Measurements from ENCODE around the gene CNGB1. TPM values are rescaled to one million over a fixed set of nuclear protein-coding genes. Genes with fewer than 3 reads are reported as not detected.

The CNGB1 gene
- total RNA-seq, 1 experiment from 2014 or later: not detected

GRCh38 chr16:57908409-57908987 is 62.4 kb downstream of the CNGB1 start:
- Mint-ChIP-seq H3K4me3 (no peak overlapping the region), H3K9me3 (no peaks in the 10 kb centered on the region), H3K27me3 (ENCODE audit: low read depth) (no peaks in the 10 kb centered on the region; the same call in 1 of the 2 replicates), H3K36me3 (no peaks in the 10 kb centered on the region), H3K4me1 (peaks cover 21% of the 10 kb centered on the region), H3K27ac (no peak overlapping the region)
- peak; percentile 17 for ATAC-seq
- CTCF ChIA-PET: interaction anchor here (0.6 to 6.3 kb wide), 6 partner anchors 37 to 133 kb away, joined by 3 to 56 read pairs (median 4); partner anchors contain the start of genes USB1 and ZNF319
- TF ChIP-seq ZBTB43 (CRISPR knock-in tag; IDR thresholded peaks at IDR 0.05) (no peak), NR3C1 (CRISPR knock-in tag; conservative IDR thresholded peaks at IDR 0.05; ENCODE audit: low read depth) (no peak), ZNF396 (CRISPR knock-in tag; IDR thresholded peaks at IDR 0.05; ENCODE audit: borderline replicate concordance) (no peak), IRF2 (CRISPR knock-in tag; IDR thresholded peaks at IDR 0.05; ENCODE audit: borderline replicate concordance, low read depth) (no peak), ETV6 (CRISPR knock-in tag; IDR thresholded peaks at IDR 0.05) (no peak), ZNF423 (CRISPR knock-in tag; IDR thresholded peaks at IDR 0.05) (no peak), ZMAT4 (CRISPR knock-in tag; IDR thresholded peaks at IDR 0.05) (no peak), USF1 (CRISPR knock-in tag; IDR thresholded peaks at IDR 0.05) (no peak), ATF1 (CRISPR knock-in tag; IDR thresholded peaks at IDR 0.05) (no peak), FOXK1 (CRISPR knock-in tag; IDR thresholded peaks at IDR 0.05) (no peak), ESRRA (CRISPR knock-in tag; IDR thresholded peaks at IDR 0.05; ENCODE audit: borderline replicate concordance) (no peak), ATF3 (CRISPR knock-in tag; conservative IDR thresholded peaks at IDR 0.05) (no peak), NFE2L1 (CRISPR knock-in tag; IDR thresholded peaks at IDR 0.05) (no peak), TEAD4 (CRISPR knock-in tag; IDR thresholded peaks at IDR 0.05) (no peak)
- TF ChIP-seq, protein P1, sequence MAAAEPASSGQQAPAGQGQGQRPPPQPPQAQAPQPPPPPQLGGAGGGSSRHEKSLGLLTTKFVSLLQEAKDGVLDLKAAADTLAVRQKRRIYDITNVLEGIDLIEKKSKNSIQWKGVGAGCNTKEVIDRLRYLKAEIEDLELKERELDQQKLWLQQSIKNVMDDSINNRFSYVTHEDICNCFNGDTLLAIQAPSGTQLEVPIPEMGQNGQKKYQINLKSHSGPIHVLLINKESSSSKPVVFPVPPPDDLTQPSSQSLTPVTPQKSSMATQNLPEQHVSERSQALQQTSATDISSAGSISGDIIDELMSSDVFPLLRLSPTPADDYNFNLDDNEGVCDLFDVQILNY (CRISPR knock-in tag; IDR thresholded peaks at IDR 0.05): no peak
- TF ChIP-seq, protein P2, sequence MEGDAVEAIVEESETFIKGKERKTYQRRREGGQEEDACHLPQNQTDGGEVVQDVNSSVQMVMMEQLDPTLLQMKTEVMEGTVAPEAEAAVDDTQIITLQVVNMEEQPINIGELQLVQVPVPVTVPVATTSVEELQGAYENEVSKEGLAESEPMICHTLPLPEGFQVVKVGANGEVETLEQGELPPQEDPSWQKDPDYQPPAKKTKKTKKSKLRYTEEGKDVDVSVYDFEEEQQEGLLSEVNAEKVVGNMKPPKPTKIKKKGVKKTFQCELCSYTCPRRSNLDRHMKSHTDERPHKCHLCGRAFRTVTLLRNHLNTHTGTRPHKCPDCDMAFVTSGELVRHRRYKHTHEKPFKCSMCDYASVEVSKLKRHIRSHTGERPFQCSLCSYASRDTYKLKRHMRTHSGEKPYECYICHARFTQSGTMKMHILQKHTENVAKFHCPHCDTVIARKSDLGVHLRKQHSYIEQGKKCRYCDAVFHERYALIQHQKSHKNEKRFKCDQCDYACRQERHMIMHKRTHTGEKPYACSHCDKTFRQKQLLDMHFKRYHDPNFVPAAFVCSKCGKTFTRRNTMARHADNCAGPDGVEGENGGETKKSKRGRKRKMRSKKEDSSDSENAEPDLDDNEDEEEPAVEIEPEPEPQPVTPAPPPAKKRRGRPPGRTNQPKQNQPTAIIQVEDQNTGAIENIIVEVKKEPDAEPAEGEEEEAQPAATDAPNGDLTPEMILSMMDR (IDR thresholded peaks at IDR 0.05): no peak
- POLR2A ChIA-PET: no interaction called here
- DNase-seq (ENCODE audit: low spot score): no peak

DNA sequence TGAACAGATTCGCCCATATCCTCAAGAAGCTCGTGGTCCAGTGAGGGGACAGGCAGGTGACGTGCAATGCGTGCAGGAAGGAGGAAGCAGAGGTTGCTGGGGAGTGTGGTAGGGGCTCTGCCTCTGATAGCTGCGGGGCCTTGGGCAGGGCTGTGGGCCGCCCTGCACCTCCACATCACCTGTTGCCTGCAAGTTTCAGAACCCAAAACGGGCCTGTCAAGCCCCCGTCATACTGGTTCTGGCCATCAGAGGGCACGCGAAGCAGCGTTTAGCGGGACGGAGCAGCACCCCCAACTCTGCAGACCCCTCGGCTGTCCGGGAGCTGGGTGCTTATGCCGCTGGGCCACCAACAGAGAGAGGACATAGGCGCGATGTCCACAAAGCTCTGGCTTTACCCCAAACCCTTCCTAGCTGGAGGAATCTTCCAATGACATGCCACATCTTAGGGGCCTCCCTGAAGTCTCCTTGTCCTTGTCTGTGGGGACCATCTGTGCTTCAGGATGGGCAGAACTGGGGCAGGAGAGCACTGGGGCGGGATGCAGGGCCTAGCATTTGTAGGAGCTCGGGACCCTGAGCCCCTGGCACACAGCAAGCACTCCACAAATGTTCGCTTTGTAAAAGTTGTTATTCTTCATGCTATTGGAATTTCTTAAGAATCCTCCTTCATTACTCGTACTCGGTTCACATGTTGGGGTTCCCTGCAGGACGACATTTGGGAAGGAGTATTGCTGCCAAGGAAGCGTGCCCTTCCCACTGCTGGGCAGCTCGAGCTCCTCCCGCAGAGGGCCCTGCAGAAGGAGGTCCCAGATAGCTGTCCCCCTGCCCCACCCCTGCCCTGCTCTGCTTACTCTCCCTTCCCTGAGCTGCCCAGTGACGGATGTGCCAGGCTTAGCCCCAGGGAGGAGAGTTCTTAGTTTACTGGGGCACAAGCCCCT is 64.3 kb downstream of the CNGB1 start:
- POLR2A ChIA-PET: interaction anchor here (1.2 kb wide), 1 partner anchor 100 kb away, joined by 3 read pairs; no protein-coding TSS in a partner anchor
- Mint-ChIP-seq H3K27me3 (ENCODE audit: low read depth) (no peaks in the 10 kb centered on the region), H3K4me3 (no peak overlapping the region), H3K27ac (no peak overlapping the region), H3K9me3 (no peaks in the 10 kb centered on the region), H3K4me1 (peaks cover 10% of the 10 kb centered on the region), H3K36me3 (no peaks in the 10 kb centered on the region)
- DNase-seq (ENCODE audit: low spot score) (peak; percentile 74), ATAC-seq (peak; percentile 86)
- CTCF ChIA-PET: interaction anchor here (0.6 to 6.3 kb wide), 30 partner anchors 9 to 330 kb away, joined by 3 to 56 read pairs (median 4); partner anchors contain the start of genes CFAP20, USB1 and ZNF319
- TF ChIP-seq, protein P2 (IDR thresholded peaks at IDR 0.05): peak; percentile 40; the same call in 1 of the 2 replicates
- TF ChIP-seq, protein P3, sequence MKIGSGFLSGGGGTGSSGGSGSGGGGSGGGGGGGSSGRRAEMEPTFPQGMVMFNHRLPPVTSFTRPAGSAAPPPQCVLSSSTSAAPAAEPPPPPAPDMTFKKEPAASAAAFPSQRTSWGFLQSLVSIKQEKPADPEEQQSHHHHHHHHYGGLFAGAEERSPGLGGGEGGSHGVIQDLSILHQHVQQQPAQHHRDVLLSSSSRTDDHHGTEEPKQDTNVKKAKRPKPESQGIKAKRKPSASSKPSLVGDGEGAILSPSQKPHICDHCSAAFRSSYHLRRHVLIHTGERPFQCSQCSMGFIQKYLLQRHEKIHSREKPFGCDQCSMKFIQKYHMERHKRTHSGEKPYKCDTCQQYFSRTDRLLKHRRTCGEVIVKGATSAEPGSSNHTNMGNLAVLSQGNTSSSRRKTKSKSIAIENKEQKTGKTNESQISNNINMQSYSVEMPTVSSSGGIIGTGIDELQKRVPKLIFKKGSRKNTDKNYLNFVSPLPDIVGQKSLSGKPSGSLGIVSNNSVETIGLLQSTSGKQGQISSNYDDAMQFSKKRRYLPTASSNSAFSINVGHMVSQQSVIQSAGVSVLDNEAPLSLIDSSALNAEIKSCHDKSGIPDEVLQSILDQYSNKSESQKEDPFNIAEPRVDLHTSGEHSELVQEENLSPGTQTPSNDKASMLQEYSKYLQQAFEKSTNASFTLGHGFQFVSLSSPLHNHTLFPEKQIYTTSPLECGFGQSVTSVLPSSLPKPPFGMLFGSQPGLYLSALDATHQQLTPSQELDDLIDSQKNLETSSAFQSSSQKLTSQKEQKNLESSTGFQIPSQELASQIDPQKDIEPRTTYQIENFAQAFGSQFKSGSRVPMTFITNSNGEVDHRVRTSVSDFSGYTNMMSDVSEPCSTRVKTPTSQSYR (CRISPR knock-in tag; IDR thresholded peaks at IDR 0.05): no peak
- TF ChIP-seq ESRRA (CRISPR knock-in tag; IDR thresholded peaks at IDR 0.05; ENCODE audit: borderline replicate concordance) (no peak), NR2C2 (CRISPR knock-in tag; IDR thresholded peaks at IDR 0.05) (no peak), ZNF263 (CRISPR knock-in tag; IDR thresholded peaks at IDR 0.05; ENCODE audit: low read depth) (no peak), ATF1 (CRISPR knock-in tag; IDR thresholded peaks at IDR 0.05) (no peak), ZNF423 (CRISPR knock-in tag; IDR thresholded peaks at IDR 0.05) (peak; percentile 23; the same call in 1 of the 2 replicates), ZMAT4 (CRISPR knock-in tag; IDR thresholded peaks at IDR 0.05) (no peak), JUN (CRISPR knock-in tag; IDR thresholded peaks at IDR 0.05) (no peak)

Data from WTC11 (cell line).